Glutamatergic neuron (in vitro differentiated cells): Measurements from ENCODE around the gene SLC25A41. TPM values are rescaled to one million over a fixed set of nuclear protein-coding genes. Genes with fewer than 3 reads are reported as not detected.

ENCODE experiments used
- DNase-seq: peaks from one replicate; pipeline ENCODE4 v3.0.0; 2022
- H3K27ac Mint-ChIP-seq: one replicate; pipeline ENCODE4 v1.8.0; 2020; ENCODE audit warnings: mild to moderate bottlenecking, mixed read lengths, inconsistent platforms; ENCODE audit not compliant: unreplicated experiment
- H3K27me3 Mint-ChIP-seq: one replicate; pipeline ENCODE4 v1.8.0; 2020; ENCODE audit warnings: mild to moderate bottlenecking, moderate library complexity, mixed read lengths, inconsistent platforms; ENCODE audit not compliant: unreplicated experiment
- H3K36me3 Mint-ChIP-seq: one replicate; pipeline ENCODE4 v1.8.0; 2020; ENCODE audit warnings: mild to moderate bottlenecking, mixed read lengths, inconsistent platforms; ENCODE audit not compliant: unreplicated experiment
- H3K4me1 Mint-ChIP-seq: one replicate; pipeline ENCODE4 v1.8.0; 2020; ENCODE audit warnings: mild to moderate bottlenecking, low read depth, mixed read lengths, inconsistent platforms; ENCODE audit not compliant: unreplicated experiment
- H3K4me3 Mint-ChIP-seq: one replicate; pipeline ENCODE4 v1.8.0; 2020; ENCODE audit warnings: mild to moderate bottlenecking, mixed read lengths, inconsistent platforms; ENCODE audit not compliant: unreplicated experiment
- H3K9me3 Mint-ChIP-seq: one replicate; pipeline ENCODE4 v1.8.0; 2020; ENCODE audit warnings: mild to moderate bottlenecking, moderate library complexity, mixed read lengths, inconsistent platforms; ENCODE audit not compliant: unreplicated experiment
- CTCF ChIP-seq: fragments of 200-600 bp; sonication (generic); IDR thresholded peaks from one replicate; pipeline ENCODE4 v1.5.0; 2021; ENCODE audit not compliant: partially characterized antibody, unreplicated experiment
- total RNA-seq: library from RNA; stranded (reverse); fragmentation: NEBNext Ultra II Directional; extraction: Animal tissue kit (Norgen Biotek cat#: 25700); gene quantifications from one replicate; pipeline ENCODE4 v1.2.1, GENCODE V29; 2021; ENCODE audit not compliant: unreplicated experiment

The SLC25A41 gene
- total RNA-seq, 1 donor from 2014 or later, result 0.29 TPM

- no peaks in the 10 kb centered on the region for H3K36me3 Mint-ChIP-seq
- H3K27me3 Mint-ChIP-seq, result peaks cover 3% of the 10 kb centered on the region
- no peak for TF ChIP-seq CTCF
- no peak overlapping the region for H3K4me3 Mint-ChIP-seq
- H3K4me1 Mint-ChIP-seq, result peaks cover 1% of the 10 kb centered on the region
- H3K9me3 Mint-ChIP-seq, result peaks cover 2% of the 10 kb centered on the region
- H3K27ac Mint-ChIP-seq, result no peak overlapping the region
- no peak for DNase-seq
These were observed 16.7 kb downstream of the SLC25A41 start for GRCh38 chr19:6416658-6417405.

- Mint-ChIP-seq H3K36me3 (no peaks in the 10 kb centered on the region), H3K27me3 (peaks cover 3% of the 10 kb centered on the region), H3K27ac (no peak overlapping the region), H3K4me1 (peaks cover 1% of the 10 kb centered on the region), H3K9me3 (peaks cover 2% of the 10 kb centered on the region), H3K4me3 (no peak overlapping the region)
- no peak for DNase-seq
- no peak for TF ChIP-seq CTCF
These were observed 17.9 kb downstream of the SLC25A41 start for GRCh38 chr19:6415591-6416190.

GRCh38 chr19:6414793-6415590, 18.6 kb downstream of the SLC25A41 start:
- TF ChIP-seq CTCF, result no peak
- Mint-ChIP-seq H3K9me3 (peaks cover 2% of the 10 kb centered on the region), H3K4me1 (peaks cover 1% of the 10 kb centered on the region), H3K4me3 (no peak overlapping the region), H3K36me3 (no peaks in the 10 kb centered on the region), H3K27ac (no peak overlapping the region), H3K27me3 (peaks cover 3% of the 10 kb centered on the region)
- DNase-seq, result no peak

GRCh38 chr19:6413721-6414643, 19.6 kb downstream of the SLC25A41 start:
- no peaks in the 10 kb centered on the region for H3K36me3 Mint-ChIP-seq
- peak; percentile 35 for DNase-seq
- H3K27ac Mint-ChIP-seq, result no peak overlapping the region
- H3K4me3 Mint-ChIP-seq, result no peak overlapping the region
- peaks cover 2% of the 10 kb centered on the region for H3K9me3 Mint-ChIP-seq
- peaks cover 3% of the 10 kb centered on the region for H3K27me3 Mint-ChIP-seq
- TF ChIP-seq CTCF, result no peak
- peaks cover 1% of the 10 kb centered on the region for H3K4me1 Mint-ChIP-seq
